Common myeloid progenitor, CD34-positive (primary cell): ENCODE results near the gene SPOP.
"Not testable (repeated sequence)": the region's sequence is repeated elsewhere in the genome, so short reads cannot be mapped to it uniquely, and the experiment has no call there.

Experiments
- CTCF ChIA-PET: fragments of 350-600 bp; sonication (Branson Sonifier 250); formaldehyde crosslinking; loops from one replicate; lab custom pipeline; 2021; ENCODE audit warnings: antibody characterized with exemption; lab: Charles Lee
- POLR2A ChIA-PET: fragments of 350-600 bp; sonication (Branson Sonifier 250); formaldehyde crosslinking; loops from one replicate; lab custom pipeline; 2021; ENCODE audit warnings: antibody characterized with exemption; lab: Charles Lee
- DNase-seq, 3 donors: peaks; one replicate each; pipeline versions ENCODE4 v3.0.0 to v3.0.0-alpha.2; 2013
- H3K27ac ChIP-seq, 2 experiments: 1 replicate in 1 of 2; 2 replicates in 1 of 2; pipeline ENCODE4 v1.7.0; 2013; ENCODE audit warnings: inconsistent platforms in 2 of 2, low read length in 2 of 2, mild to moderate bottlenecking in 2 of 2, low read depth in 1 of 2, moderate library complexity in 1 of 2; ENCODE audit not compliant: severe bottlenecking in 2 of 2, insufficient read depth in 1 of 2, poor library complexity in 1 of 2
- H3K27me3 ChIP-seq, 5 experiments: replicated peaks in 2 of 5; 1 replicate in 3 of 5; 2 replicates in 2 of 5; pipeline versions ENCODE4 v1.6.1 to v1.7.0; 2013; ENCODE audit warnings: low read length in 4 of 5, mild to moderate bottlenecking in 2 of 5, moderate library complexity in 2 of 5, inconsistent platforms in 1 of 5; ENCODE audit not compliant: insufficient read depth in 5 of 5, control insufficient read depth in 4 of 5
- H3K36me3 ChIP-seq, 4 experiments: 1 replicate in 2 of 4; 2 replicates in 2 of 4; pipeline versions ENCODE4 v1.6.1 to v1.7.0; 2013; ENCODE audit warnings: low read length in 3 of 4, control low read depth in 1 of 4, mild to moderate bottlenecking in 1 of 4; ENCODE audit not compliant: control insufficient read depth in 4 of 4, insufficient read depth in 4 of 4
- H3K4me1 ChIP-seq, 4 experiments: 1 replicate in 3 of 4; 2 replicates in 1 of 4; pipeline versions ENCODE4 v1.6.1 to v1.7.1; 2013; ENCODE audit warnings: low read length in 3 of 4, mild to moderate bottlenecking in 3 of 4, control low read depth in 1 of 4, inconsistent platforms in 1 of 4, moderate library complexity in 1 of 4; ENCODE audit not compliant: control insufficient read depth in 4 of 4, insufficient read depth in 4 of 4; ENCODE audit errors: control extremely low read depth in 1 of 4
- H3K4me3 ChIP-seq, 7 experiments: 1 replicate in 4 of 7; 2 replicates in 3 of 7; pipeline versions ENCODE4 v1.5.1 to v1.7.0; 2013; ENCODE audit warnings: mild to moderate bottlenecking in 7 of 7, low read length in 6 of 7, moderate library complexity in 6 of 7, inconsistent platforms in 2 of 7, low read depth in 2 of 7, control low read depth in 1 of 7; ENCODE audit not compliant: insufficient read depth in 4 of 7, control insufficient read depth in 1 of 7; ENCODE audit errors: extremely low read depth in 1 of 7
- H3K9me3 ChIP-seq, 5 experiments: 1 replicate in 4 of 5; 2 replicates in 1 of 5; pipeline versions ENCODE4 v1.6.1 to v1.7.1; 2013; ENCODE audit warnings: low read length in 4 of 5, mild to moderate bottlenecking in 2 of 5, inconsistent platforms in 1 of 5, low read depth in 1 of 5, moderate library complexity in 1 of 5; ENCODE audit not compliant: control insufficient read depth in 4 of 5, insufficient read depth in 2 of 5; ENCODE audit errors: control extremely low read depth in 1 of 5
- WGBS: methylation state at CpG from one replicate; pipeline ENCODE4 v1.1.5; 2013; ENCODE audit not compliant: insufficient coverage; 5-methylcytosine and 5-hydroxymethylcytosine counted together

Gene SPOP

GRCh38 chr17:49571764-49572163, 106.1 kb downstream of the SPOP start:
- POLR2A ChIA-PET: no interaction called here
- Histone ChIP-seq H3K4me1 (peaks cover 0 to 30% (median 24%) of the 10 kb centered on the region in 4 experiments), H3K27ac (no peak overlapping the region), H3K4me3 (no peak overlapping the region), H3K27me3 (peaks cover 0 to 43% (median 20%) of the 10 kb centered on the region in 5 experiments), H3K9me3 (no peaks in the 10 kb centered on the region), H3K36me3 (no peaks in the 10 kb centered on the region)
- WGBS: 91% methylated on average over 4 of the region's 4 CpGs
- CTCF ChIA-PET: interaction anchor here (0.9 to 9.3 kb wide), 10 partner anchors 10 to 426 kb away, joined by 3 to 277 read pairs (median 4); partner anchors contain the start of gene SLC35B1
- DNase-seq: no peak

GRCh38 chr17:49571283-49571682, 106.6 kb downstream of the SPOP start:
- no peaks in the 10 kb centered on the region for H3K36me3 ChIP-seq
- WGBS: 91% methylated on average over 4 of the region's 6 CpGs
- POLR2A ChIA-PET: no interaction called here
- H3K27me3 ChIP-seq: peaks cover 0 to 38% (median 20%) of the 10 kb centered on the region in 5 experiments
- no peak for DNase-seq
- H3K9me3 ChIP-seq: no peaks in the 10 kb centered on the region
- CTCF ChIA-PET: interaction anchor here (0.9 to 9.3 kb wide), 12 partner anchors 8 to 426 kb away, joined by 3 to 277 read pairs (median 4); partner anchors contain the start of gene SLC35B1
- H3K4me1 ChIP-seq: peaks cover 0 to 30% (median 23%) of the 10 kb centered on the region in 4 experiments
- no peak overlapping the region for H3K27ac ChIP-seq
- H3K4me3 ChIP-seq: no peak overlapping the region

GRCh38 chr17:49570540-49571242, 107.2 kb downstream of the SPOP start:
- no peaks in the 10 kb centered on the region for H3K9me3 ChIP-seq
- peaks cover 0 to 31% (median 24%) of the 10 kb centered on the region in 4 experiments for H3K4me1 ChIP-seq
- no peak overlapping the region for H3K27ac ChIP-seq
- peak overlapping the region in 1 of 7 experiments; percentile 73 for H3K4me3 ChIP-seq
- H3K27me3 ChIP-seq: peaks cover 0 to 33% (median 20%) of the 10 kb centered on the region in 5 experiments
- CTCF ChIA-PET: interaction anchor here (0.7 to 9.3 kb wide), 19 partner anchors 8 to 427 kb away, joined by 3 to 277 read pairs (median 4); partner anchors contain the start of gene SLC35B1
- DNase-seq: no peak
- H3K36me3 ChIP-seq: no peaks in the 10 kb centered on the region
- WGBS: 85% methylated on average over 10 of the region's 11 CpGs
- POLR2A ChIA-PET: interaction anchor here (0.9 to 1.6 kb wide), 3 partner anchors 125 to 169 kb away, joined by 3 to 6 read pairs (median 3); no protein-coding TSS in a partner anchor

DNA sequence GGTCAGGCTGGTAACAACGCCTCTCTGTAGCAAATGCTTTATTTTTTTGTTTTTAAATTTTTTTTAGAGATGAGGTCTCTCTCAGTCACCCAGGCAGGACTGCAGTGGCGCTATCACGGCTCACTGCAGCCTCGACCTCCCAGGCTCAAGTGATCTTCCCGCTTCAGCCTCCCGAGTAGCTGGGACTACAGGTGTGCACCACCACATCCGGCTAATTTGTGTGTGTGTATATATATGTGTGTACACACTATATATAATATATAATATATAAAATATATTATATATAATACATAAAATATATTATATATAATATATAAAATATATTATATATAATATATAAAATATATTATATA, 109.2 kb downstream of the SPOP start:
- ChIA-PET CTCF (interaction anchor here (1.1 to 9.3 kb wide), 4 partner anchors 46 to 162 kb away, joined by 3 to 277 read pairs (median 6); partner anchors contain the start of gene SLC35B1), POLR2A (interaction anchor here (1.6 kb wide), 1 partner anchor 135 kb away, joined by 5 read pairs; no protein-coding TSS in a partner anchor)
- Histone ChIP-seq H3K27me3 (peaks cover 0 to 18% (median 10%) of the 10 kb centered on the region in 5 experiments), H3K4me1 (peaks cover 0 to 30% (median 23%) of the 10 kb centered on the region in 4 experiments)
- H3K27ac ChIP-seq, H3K9me3 ChIP-seq, H3K4me3 ChIP-seq, H3K36me3 ChIP-seq: not testable (repeated sequence)
- whole genome bisulfite sequencing: 88% methylated on average over 1 of the region's 7 CpGs
- peak in 2 of 3 donors; percentile 14 to 35 for DNase-seq

- POLR2A ChIA-PET: interaction anchor here (0.5 to 1.6 kb wide), 3 partner anchors 136 to 792 kb away, joined by 3 to 5 read pairs (median 4); no protein-coding TSS in a partner anchor
Observed at GRCh38 chr17:49567871-49568694, 109.8 kb downstream of the SPOP start.

GRCh38 chr17:49567104-49567521, 110.8 kb downstream of the SPOP start:
- Histone ChIP-seq H3K27me3 (peaks cover 0 to 10% (median 4%) of the 10 kb centered on the region in 5 experiments), H3K4me1 (peaks cover 0 to 30% (median 23%) of the 10 kb centered on the region in 4 experiments), H3K36me3 (no peaks in the 10 kb centered on the region), H3K9me3 (no peaks in the 10 kb centered on the region), H3K4me3 (no peak overlapping the region), H3K27ac (no peak overlapping the region)
- WGBS: 92% methylated on average over 9 of the region's 9 CpGs
- CTCF ChIA-PET: interaction anchor here (0.6 to 4.7 kb wide), 17 partner anchors 8 to 430 kb away, joined by 3 to 48 read pairs (median 4); partner anchors contain the start of gene TAC4
- POLR2A ChIA-PET: interaction anchor here (0.6 to 1.6 kb wide), 2 partner anchors 137 to 390 kb away, joined by 3 to 5 read pairs; no protein-coding TSS in a partner anchor
- no peak for DNase-seq

More at GRCh38 chr17:49567871-49568694, 109.8 kb downstream of the SPOP start:
- no peak overlapping the region for H3K27ac ChIP-seq
- peak overlapping the region in 6 of 7 experiments; percentile 36 to 82 (median 62) for H3K4me3 ChIP-seq
- peaks cover 0 to 14% (median 7%) of the 10 kb centered on the region in 5 experiments for H3K27me3 ChIP-seq
- peaks cover 0 to 30% (median 23%) of the 10 kb centered on the region in 4 experiments for H3K4me1 ChIP-seq
- no peaks in the 10 kb centered on the region for H3K9me3 ChIP-seq
- no peaks in the 10 kb centered on the region for H3K36me3 ChIP-seq
- CTCF ChIA-PET: interaction anchor here (0.6 to 9.3 kb wide), 18 partner anchors 9 to 429 kb away, joined by 3 to 277 read pairs (median 4); partner anchors contain the start of genes SLC35B1 and TAC4
- peak; percentile 69 to 83 (median 82) for DNase-seq
- WGBS: 14% methylated on average over 42 of the region's 42 CpGs
